LoVo (cell line): ENCODE results near the gene MMP19.
"Not testable (repeated sequence)": the region's sequence is repeated elsewhere in the genome, so short reads cannot be mapped to it uniquely, and the experiment has no call there.

Experiments
- DNase-seq: peaks from one replicate; pipeline ENCODE4 v3.0.0-alpha.2; 2016; ENCODE audit warnings: low spot score

Gene MMP19

GRCh38 chr12:55844961-55845360 lies 2.2 kb upstream of the MMP19 start:
- no peak for DNase-seq

- no peak for DNase-seq
Measured at GRCh38 chr12:55843431-55843830, 695 bp upstream of the MMP19 start.

- no peak for DNase-seq
Measured at GRCh38 chr12:55840581-55841351, 2.0 kb downstream of the MMP19 start.

- DNase-seq: no peak
Measured at GRCh38 chr12:55839345-55840140, 3.2 kb downstream of the MMP19 start.

- no peak for DNase-seq
Measured at GRCh38 chr12:55838361-55838760, 4.4 kb downstream of the MMP19 start.

- DNase-seq: not testable (repeated sequence)
Measured at GRCh38 chr12:55834400-55834799, 8.3 kb downstream of the MMP19 start.

- no peak for DNase-seq
Measured at GRCh38 chr12:55833056-55833455, 9.7 kb downstream of the MMP19 start.

- no peak for DNase-seq
Measured at GRCh38 chr12:55831447-55831815, 11.3 kb downstream of the MMP19 start.

GRCh38 chr12:55830601-55831446 lies 11.9 kb downstream of the MMP19 start:
- DNase-seq: no peak

- no peak for DNase-seq
Measured at GRCh38 chr12:55829967-55830600, 12.7 kb downstream of the MMP19 start.

- no peak for DNase-seq
Measured at GRCh38 chr12:55828357-55828756, 14.4 kb downstream of the MMP19 start.

GRCh38 chr12:55827806-55828205 lies 14.9 kb downstream of the MMP19 start:
- no peak for DNase-seq

- no peak for DNase-seq
Measured at GRCh38 chr12:55824726-55825125, 18.0 kb downstream of the MMP19 start.

- no peak for DNase-seq
Measured at GRCh38 chr12:55823419-55823818, 19.3 kb downstream of the MMP19 start.

- DNase-seq: no peak
Measured at GRCh38 chr12:55822228-55822627, 20.5 kb downstream of the MMP19 start.

GRCh38 chr12:55820679-55821078 lies 22.1 kb downstream of the MMP19 start:
- no peak for DNase-seq

- DNase-seq: no peak
Measured at GRCh38 chr12:55818886-55819285, 23.9 kb downstream of the MMP19 start.

GRCh38 chr12:55818140-55818728 lies 24.5 kb downstream of the MMP19 start:
- no peak for DNase-seq

- peak; percentile 100 for DNase-seq
Measured at GRCh38 chr12:55817345-55818139, 25.2 kb downstream of the MMP19 start, which contains the start of the genes ORMDL2 and SARNP. TSS of gene ORMDL2 (plus strand) at chr12:55818041. CDS start at chr12:55819000, 959 bp downstream. TSS of gene SARNP (minus strand) at chr12:55817724. CDS start at chr12:55817701, 23 bp downstream.

- no peak for DNase-seq
Measured at GRCh38 chr12:55816881-55817344, 25.8 kb downstream of the MMP19 start.
